OCI-LY1 (cell line): Measurements from ENCODE around the gene NPAS3.

Experiments
- CTCF ChIP-seq: fragments of 200-600 bp; sonication (generic), shearing (Covaris generic); IDR thresholded peaks from 2 replicates; pipeline ENCODE4 v1.5.1; 2017; ENCODE audit warnings: mild to moderate bottlenecking, antibody characterized with exemption, low read length, moderate library complexity, mixed read lengths
- EZH2 ChIP-seq: fragments of 200-600 bp; sonication (generic), shearing (Covaris generic); IDR thresholded peaks from 2 replicates; pipeline ENCODE4 v1.8.0; 2017; ENCODE audit warnings: borderline replicate concordance, mixed run types, mild to moderate bottlenecking, antibody characterized with exemption, low read length, moderate library complexity, mixed read lengths

- TF ChIP-seq CTCF (no peak), EZH2 (no peak)
Measured at GRCh38 chr14:33010495-33010894, 71.8 kb downstream of the NPAS3 start.
